HFFc6 (cell line): Measurements from ENCODE around the gene EID1. TPM values are rescaled to one million over a fixed set of nuclear protein-coding genes. Genes with fewer than 3 reads are reported as not detected.

Experiments
- DNase-seq: peaks from one replicate; pipeline ENCODE4 v3.0.0-alpha.2; 2018
- H3K27ac Mint-ChIP-seq: 2 replicates; pipeline ENCODE4 v1.8.0; 2020; ENCODE audit warnings: mild to moderate bottlenecking, mixed read lengths
- H3K27me3 Mint-ChIP-seq: 2 replicates; pipeline ENCODE4 v1.8.0; 2021; ENCODE audit warnings: mild to moderate bottlenecking, moderate library complexity, mixed read lengths; ENCODE audit not compliant: insufficient read depth
- H3K36me3 Mint-ChIP-seq: 2 replicates; pipeline ENCODE4 v1.8.0; 2021; ENCODE audit warnings: low read depth, mixed read lengths
- H3K4me1 Mint-ChIP-seq: 2 replicates; pipeline ENCODE4 v1.8.0; 2020; ENCODE audit warnings: low read depth, mixed read lengths
- H3K4me3 Mint-ChIP-seq: 2 replicates; pipeline ENCODE4 v1.8.0; 2020; ENCODE audit warnings: mild to moderate bottlenecking, moderate library complexity, mixed read lengths
- H3K9me3 Mint-ChIP-seq: 2 replicates; pipeline ENCODE4 v1.8.0; 2020; ENCODE audit warnings: mild to moderate bottlenecking, mixed read lengths
- CTCF ChIP-seq: fragments of 200-600 bp; sonication (generic); IDR thresholded peaks from 2 replicates; pipeline ENCODE4 v1.5.0; 2021; ENCODE audit warnings: antibody characterized with exemption, mild to moderate bottlenecking
- total RNA-seq, 6 experiments: library from RNA; stranded (reverse); fragmentation: NEBNext Ultra II Directional; extraction: Animal tissue kit (Norgen Biotek cat#: 25700); gene quantifications; 2 replicates in 1 of 6; 3 replicates in 5 of 6; pipeline ENCODE4 v1.2.3, GENCODE V29; 2021

Gene EID1
- total RNA-seq, 6 experiments from 2014 or later = 218 to 281 (median 242) TPM

- no peaks in the 10 kb centered on the region for H3K27me3 Mint-ChIP-seq
- H3K4me3 Mint-ChIP-seq = no peak overlapping the region
- no peak overlapping the region for H3K27ac Mint-ChIP-seq
- peaks cover 64% of the 10 kb centered on the region for H3K4me1 Mint-ChIP-seq
- TF ChIP-seq CTCF = no peak
- DNase-seq = no peak
- no peaks in the 10 kb centered on the region for H3K9me3 Mint-ChIP-seq
- no peaks in the 10 kb centered on the region for H3K36me3 Mint-ChIP-seq
Observed at GRCh38 chr15:48869966-48870365, 8.0 kb upstream of the EID1 start.

DNA sequence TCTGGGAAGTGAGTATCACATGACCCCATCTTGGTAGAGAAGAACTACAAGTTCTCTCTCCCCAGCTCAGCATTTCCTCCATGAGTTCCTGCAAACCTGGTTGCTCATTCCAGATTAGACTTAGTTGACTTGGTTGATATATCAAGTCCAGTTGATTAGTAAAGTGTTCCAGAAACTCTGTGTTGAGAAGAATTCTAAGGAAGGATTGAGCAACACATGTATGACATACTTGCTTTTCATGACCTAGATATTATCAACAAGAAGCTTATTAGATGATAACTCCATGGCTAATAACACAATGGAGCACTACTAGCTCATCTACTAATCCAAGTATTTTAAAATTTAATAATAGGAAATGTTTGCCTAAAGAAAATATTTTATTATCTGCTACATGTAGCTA lies 6.4 kb upstream of the EID1 start:
- no peak overlapping the region for H3K4me3 Mint-ChIP-seq
- H3K36me3 Mint-ChIP-seq = no peaks in the 10 kb centered on the region
- H3K27me3 Mint-ChIP-seq = no peaks in the 10 kb centered on the region
- no peaks in the 10 kb centered on the region for H3K9me3 Mint-ChIP-seq
- no peak for TF ChIP-seq CTCF
- DNase-seq = no peak
- no peak overlapping the region for H3K27ac Mint-ChIP-seq
- peaks cover 59% of the 10 kb centered on the region for H3K4me1 Mint-ChIP-seq

DNA sequence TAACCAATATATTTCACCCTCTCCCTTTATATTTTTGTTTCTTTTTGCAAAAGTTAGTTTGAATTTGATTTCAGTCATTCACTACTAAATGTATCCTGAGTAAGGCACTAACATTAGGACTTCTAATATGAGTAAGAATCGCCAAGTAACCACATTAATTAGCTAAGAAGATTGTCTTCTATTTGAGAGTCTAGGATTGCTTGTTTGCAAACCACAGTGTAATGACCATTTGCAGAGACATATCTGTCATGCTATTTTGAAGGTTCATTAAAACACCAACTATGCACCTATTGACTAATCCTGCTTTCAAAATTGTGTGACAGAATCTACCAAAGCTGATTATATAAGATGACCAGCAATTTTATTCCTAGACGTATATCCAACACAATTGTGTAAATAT lies 5.3 kb upstream of the EID1 start:
- H3K4me3 Mint-ChIP-seq = no peak overlapping the region
- no peaks in the 10 kb centered on the region for H3K36me3 Mint-ChIP-seq
- peaks cover 58% of the 10 kb centered on the region for H3K4me1 Mint-ChIP-seq
- no peak overlapping the region for H3K27ac Mint-ChIP-seq
- no peaks in the 10 kb centered on the region for H3K9me3 Mint-ChIP-seq
- TF ChIP-seq CTCF = no peak
- no peaks in the 10 kb centered on the region for H3K27me3 Mint-ChIP-seq
- no peak for DNase-seq

GRCh38 chr15:48875241-48875960 lies 2.5 kb upstream of the EID1 start:
- Mint-ChIP-seq H3K4me1 (peaks cover 49% of the 10 kb centered on the region), H3K27ac (no peak overlapping the region), H3K36me3 (peaks cover 22% of the 10 kb centered on the region), H3K27me3 (no peaks in the 10 kb centered on the region; the same call in 1 of the 2 replicates), H3K4me3 (no peak overlapping the region), H3K9me3 (no peaks in the 10 kb centered on the region)
- TF ChIP-seq CTCF = no peak
- no peak for DNase-seq

DNA sequence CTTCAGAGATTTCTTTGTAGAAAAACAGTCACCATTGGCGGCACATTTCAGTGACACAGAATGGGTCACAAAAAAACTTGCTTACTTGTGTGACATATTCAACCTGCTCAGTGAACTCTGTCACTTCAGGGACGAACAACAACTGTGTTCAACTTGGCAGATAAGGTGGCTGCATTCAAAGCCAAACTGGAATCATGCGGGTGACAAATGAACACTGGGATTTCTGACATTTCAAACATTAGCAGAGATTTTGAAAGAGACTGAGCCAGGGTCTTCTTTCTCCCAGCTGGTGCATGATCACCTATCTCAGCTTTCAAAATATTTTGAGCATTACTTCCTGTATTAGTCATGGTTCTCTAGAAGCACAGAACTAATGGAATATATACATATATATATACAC lies 1.9 kb upstream of the EID1 start:
- Mint-ChIP-seq H3K4me1 (peaks cover 52% of the 10 kb centered on the region), H3K4me3 (no peak overlapping the region), H3K36me3 (peaks cover 22% of the 10 kb centered on the region), H3K9me3 (no peaks in the 10 kb centered on the region), H3K27me3 (no peaks in the 10 kb centered on the region; the same call in 1 of the 2 replicates), H3K27ac (no peak overlapping the region)
- DNase-seq = no peak
- no peak for TF ChIP-seq CTCF
